HAP-1 (cell line): ENCODE data around the gene AK5.
A peak's percentile ranks its signal among the peaks of the same experiment; 100 is the strongest.

Experiments used
- DNase-seq, 2 experiments: peaks; one replicate each; pipeline ENCODE4 v3.0.0-alpha.2; 2016 to 2020; ENCODE audit warnings: low spot score in 2 of 2
- H3K27me3 ChIP-seq: fragments of 250-450 bp; sonication (Bioruptor Pico); 2 replicates; pipeline ENCODE4 v1.5.1; 2020; ENCODE audit warnings: low read depth, mild to moderate bottlenecking, moderate library complexity
- H3K36me3 ChIP-seq: fragments of 250-450 bp; sonication (Bioruptor Pico); replicated peaks from 2 replicates; pipeline ENCODE4 v1.5.1; 2020; ENCODE audit warnings: mild to moderate bottlenecking
- H3K4me1 ChIP-seq: fragments of 250-450 bp; sonication (Bioruptor Pico); 2 replicates; pipeline ENCODE4 v1.5.1; 2020; ENCODE audit warnings: mild to moderate bottlenecking
- H3K4me3 ChIP-seq: fragments of 250-450 bp; sonication (Bioruptor Pico); 2 replicates; pipeline ENCODE4 v1.5.1; 2020; ENCODE audit warnings: mild to moderate bottlenecking, moderate library complexity
- H3K9me3 ChIP-seq: fragments of 250-450 bp; sonication (Bioruptor Pico); 2 replicates; pipeline ENCODE4 v1.5.1; 2020; ENCODE audit warnings: mild to moderate bottlenecking, moderate library complexity
- in situ Hi-C: fragments of 300-500 bp; cut with MboI; formaldehyde crosslinking; loops from 3 replicates; pipeline ENCODE4 v1.14.3; 2020; ENCODE audit warnings: low sequenced_read_pairs, inconsistent platforms, mixed read lengths

Gene AK5, protein sequence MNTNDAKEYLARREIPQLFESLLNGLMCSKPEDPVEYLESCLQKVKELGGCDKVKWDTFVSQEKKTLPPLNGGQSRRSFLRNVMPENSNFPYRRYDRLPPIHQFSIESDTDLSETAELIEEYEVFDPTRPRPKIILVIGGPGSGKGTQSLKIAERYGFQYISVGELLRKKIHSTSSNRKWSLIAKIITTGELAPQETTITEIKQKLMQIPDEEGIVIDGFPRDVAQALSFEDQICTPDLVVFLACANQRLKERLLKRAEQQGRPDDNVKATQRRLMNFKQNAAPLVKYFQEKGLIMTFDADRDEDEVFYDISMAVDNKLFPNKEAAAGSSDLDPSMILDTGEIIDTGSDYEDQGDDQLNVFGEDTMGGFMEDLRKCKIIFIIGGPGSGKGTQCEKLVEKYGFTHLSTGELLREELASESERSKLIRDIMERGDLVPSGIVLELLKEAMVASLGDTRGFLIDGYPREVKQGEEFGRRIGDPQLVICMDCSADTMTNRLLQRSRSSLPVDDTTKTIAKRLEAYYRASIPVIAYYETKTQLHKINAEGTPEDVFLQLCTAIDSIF

DNA sequence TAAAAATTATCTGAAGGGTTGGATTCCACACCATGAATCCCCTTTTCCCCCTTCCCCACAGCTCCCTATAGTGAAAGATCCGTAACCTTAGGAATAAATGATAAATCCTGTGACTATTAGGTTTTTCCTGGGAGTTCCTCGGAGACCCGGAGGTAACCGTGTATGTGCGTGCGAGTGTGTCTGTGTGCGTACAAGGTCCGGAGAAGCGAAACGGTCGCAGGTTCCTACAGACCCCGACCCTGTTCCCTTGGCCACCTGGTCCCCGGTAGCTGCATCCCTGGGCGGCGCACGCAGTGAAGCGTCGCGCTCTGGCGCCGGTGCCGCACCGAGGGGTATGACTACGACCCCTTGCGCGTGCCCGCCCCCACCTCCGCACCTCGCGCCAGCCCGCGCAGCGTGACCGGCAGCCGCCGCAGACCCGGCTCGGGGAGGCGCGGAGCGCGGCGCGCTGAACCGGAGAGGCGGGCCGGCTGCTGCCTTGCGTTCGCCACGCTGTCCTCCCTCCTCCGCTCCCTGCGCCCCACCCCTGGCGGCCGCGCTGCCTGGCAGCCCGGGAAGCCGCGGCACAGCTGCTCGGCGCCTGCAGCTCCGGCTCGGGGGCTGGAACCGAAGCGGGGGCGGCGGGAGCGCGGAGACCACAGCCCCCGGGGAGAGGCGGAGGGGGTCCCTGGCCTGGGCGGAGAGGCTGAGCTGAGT is at the start of gene AK5:
Gene AK5 (plus strand): TSS at position 529 of the 696 bp plus-strand sequence. CDS start 295 bp downstream, outside the sequence.
- DNase-seq: peak in 1 of 2 experiments; percentile 36
- H3K27me3 ChIP-seq: peaks cover 62% of the 10 kb centered on the region
- H3K9me3 ChIP-seq: no peaks in the 10 kb centered on the region
- peaks cover 4% of the 10 kb centered on the region; the same call in 1 of the 2 replicates for H3K4me1 ChIP-seq
- in situ Hi-C loops: no loop called here
- no peaks in the 10 kb centered on the region for H3K36me3 ChIP-seq
- H3K4me3 ChIP-seq: peak within 1 kb of the TSS; percentile 21

DNA sequence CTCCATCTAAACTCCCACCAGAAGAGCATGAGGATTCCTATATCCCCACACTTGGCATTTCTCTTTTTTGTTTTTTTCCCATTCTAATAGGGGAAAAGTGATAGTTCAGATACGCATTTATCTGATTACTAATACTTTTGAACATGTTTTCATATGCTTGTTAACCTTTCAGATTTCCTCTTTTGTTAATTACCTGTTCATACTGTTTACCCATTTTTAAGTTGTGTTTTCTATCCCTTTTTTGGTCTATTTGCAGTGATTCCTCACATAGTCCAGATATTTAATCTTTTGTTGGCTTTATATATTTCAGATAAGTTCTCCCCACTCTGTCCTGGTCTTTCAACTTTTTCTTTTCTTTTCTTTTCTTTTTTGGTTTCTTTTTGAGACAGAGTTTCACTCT is 49.0 kb upstream of the AK5 start:
- no peaks in the 10 kb centered on the region for H3K9me3 ChIP-seq
- no peak for DNase-seq
- no peak overlapping the region for H3K4me3 ChIP-seq
- no peaks in the 10 kb centered on the region for H3K36me3 ChIP-seq
- in situ Hi-C loops: no loop called here
- peaks cover 31% of the 10 kb centered on the region for H3K27me3 ChIP-seq
- H3K4me1 ChIP-seq: peaks cover 13% of the 10 kb centered on the region

DNA sequence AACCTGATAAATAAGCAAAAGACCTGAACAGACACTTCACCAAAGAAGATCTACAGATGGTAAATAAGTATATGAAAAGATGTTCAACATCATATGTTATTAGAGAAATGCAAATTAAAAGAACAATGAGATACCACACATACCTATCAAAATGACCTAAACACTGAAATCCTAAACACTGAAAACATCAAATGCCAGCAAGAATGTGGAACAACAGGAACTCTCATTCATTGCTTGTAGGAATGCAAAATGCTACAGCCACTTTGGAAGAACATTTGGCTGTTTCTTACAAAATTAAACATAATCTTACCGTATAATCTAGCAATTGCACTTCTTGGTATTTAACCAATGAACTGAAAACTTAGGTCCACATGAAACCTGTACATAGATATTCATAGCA is 47.7 kb upstream of the AK5 start:
- H3K9me3 ChIP-seq: no peaks in the 10 kb centered on the region
- H3K4me3 ChIP-seq: no peak overlapping the region
- DNase-seq: no peak
- peaks cover 39% of the 10 kb centered on the region for H3K27me3 ChIP-seq
- in situ Hi-C loops: no loop called here
- no peaks in the 10 kb centered on the region for H3K36me3 ChIP-seq
- H3K4me1 ChIP-seq: peaks cover 3% of the 10 kb centered on the region

GRCh38 chr1:77234943-77235342 is 46.9 kb upstream of the AK5 start:
- Histone ChIP-seq H3K36me3 (no peaks in the 10 kb centered on the region), H3K27me3 (peaks cover 35% of the 10 kb centered on the region), H3K4me3 (no peak overlapping the region), H3K9me3 (no peaks in the 10 kb centered on the region), H3K4me1 (no peaks in the 10 kb centered on the region)
- in situ Hi-C loops: no loop called here
- DNase-seq: no peak

DNA sequence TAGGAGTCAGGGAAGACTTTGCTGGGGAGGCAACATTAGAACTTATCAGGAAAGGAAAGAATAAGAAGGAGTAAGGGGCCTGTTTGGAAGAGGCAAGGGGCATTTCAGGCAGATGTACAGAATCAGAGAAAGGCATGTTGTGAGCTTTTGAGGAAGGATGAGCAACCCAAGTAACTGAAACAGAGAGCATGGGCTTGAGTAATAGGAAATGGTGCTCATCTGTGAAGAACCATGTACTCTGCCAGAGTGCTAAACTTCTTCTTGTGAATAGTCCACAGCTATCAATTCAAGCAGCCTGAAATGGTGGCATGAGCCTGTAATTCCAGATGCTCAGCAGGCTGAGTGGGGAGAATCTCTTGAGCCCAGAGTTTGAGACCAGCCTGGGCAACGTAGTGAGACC is 43.4 kb upstream of the AK5 start:
- in situ Hi-C loops: no loop called here
- no peak for DNase-seq
- H3K9me3 ChIP-seq: no peaks in the 10 kb centered on the region

GRCh38 chr1:77239311-77239710 is 42.5 kb upstream of the AK5 start:
- in situ Hi-C loops: no loop called here
- H3K36me3 ChIP-seq: no peaks in the 10 kb centered on the region
- DNase-seq: no peak
- H3K4me1 ChIP-seq: no peaks in the 10 kb centered on the region
- H3K4me3 ChIP-seq: no peak overlapping the region
- H3K9me3 ChIP-seq: no peaks in the 10 kb centered on the region
- H3K27me3 ChIP-seq: peaks cover 26% of the 10 kb centered on the region

More for the DNA sequence above, 43.4 kb upstream of the AK5 start:
- Histone ChIP-seq H3K27me3 (peaks cover 26% of the 10 kb centered on the region), H3K36me3 (no peaks in the 10 kb centered on the region), H3K4me3 (no peak overlapping the region), H3K4me1 (no peaks in the 10 kb centered on the region)

DNA sequence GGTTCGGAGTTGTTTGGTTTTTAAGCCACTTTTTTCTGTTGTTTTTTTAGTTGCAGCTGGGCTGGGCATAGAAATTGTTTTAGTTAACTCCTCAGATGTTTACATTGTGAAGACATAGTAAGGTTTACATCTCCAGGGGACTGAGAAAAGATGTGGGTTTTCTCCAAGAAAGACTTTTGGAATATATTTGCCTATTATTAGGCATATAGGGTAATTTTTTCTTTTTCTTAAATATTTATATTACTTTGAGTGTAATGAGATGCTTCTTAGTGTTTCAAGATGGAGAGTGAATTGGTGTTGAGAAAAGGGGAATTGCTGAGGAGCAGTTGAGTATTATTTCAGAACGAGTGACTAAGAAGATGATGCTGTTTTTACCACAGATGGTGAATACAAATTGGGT is 36.0 kb upstream of the AK5 start:
- Histone ChIP-seq H3K36me3 (no peaks in the 10 kb centered on the region), H3K4me3 (no peak overlapping the region), H3K4me1 (no peaks in the 10 kb centered on the region), H3K9me3 (no peaks in the 10 kb centered on the region), H3K27me3 (no peaks in the 10 kb centered on the region)
- DNase-seq: no peak
- in situ Hi-C loops: no loop called here

- DNase-seq: no peak
- Histone ChIP-seq H3K4me3 (no peak overlapping the region), H3K9me3 (no peaks in the 10 kb centered on the region), H3K36me3 (no peaks in the 10 kb centered on the region), H3K4me1 (no peaks in the 10 kb centered on the region), H3K27me3 (no peaks in the 10 kb centered on the region)
- in situ Hi-C loops: no loop called here
These were observed 31.7 kb upstream of the AK5 start for GRCh38 chr1:77250126-77250525.

DNA sequence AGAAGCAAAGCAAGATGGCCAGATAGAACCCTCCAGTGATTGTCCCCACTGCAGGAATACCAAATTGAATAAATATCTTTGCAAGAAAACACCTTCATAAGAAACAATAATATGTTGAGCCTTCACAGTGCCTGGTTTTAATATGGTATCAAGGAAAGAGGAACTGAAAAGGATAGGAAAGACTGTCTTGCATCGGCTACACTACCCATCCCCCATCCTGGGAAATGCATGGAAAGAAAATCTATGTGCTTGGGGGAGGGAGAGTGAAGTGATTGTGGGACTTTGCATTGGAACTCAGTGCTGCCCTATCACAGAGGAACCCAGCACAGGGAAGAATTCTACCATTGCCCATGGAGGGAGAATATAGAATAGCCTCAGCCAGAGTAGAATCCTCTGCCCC is 28.6 kb upstream of the AK5 start:
- Histone ChIP-seq H3K9me3 (no peaks in the 10 kb centered on the region), H3K4me3 (no peak overlapping the region), H3K4me1 (no peaks in the 10 kb centered on the region), H3K36me3 (no peaks in the 10 kb centered on the region), H3K27me3 (no peaks in the 10 kb centered on the region)
- in situ Hi-C loops: no loop called here
- DNase-seq: no peak

DNA sequence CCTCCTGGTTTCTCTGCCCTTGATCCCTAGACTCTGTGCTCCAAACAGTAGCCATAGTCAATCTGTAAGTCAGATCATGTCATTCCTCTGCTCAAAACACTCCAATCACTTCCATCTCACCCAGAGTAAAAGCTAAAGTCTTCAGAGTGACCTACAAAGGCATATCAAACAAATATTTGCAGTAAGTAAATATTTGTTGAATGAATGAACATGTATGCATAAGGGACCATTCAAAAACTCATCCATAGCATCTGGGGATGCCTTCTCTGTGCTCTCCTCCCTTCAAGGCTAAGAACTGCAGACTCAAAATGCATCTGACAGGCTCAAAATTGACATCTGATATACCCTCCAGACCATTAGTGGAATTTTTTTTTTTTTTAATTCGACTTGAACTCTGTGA is 18.1 kb upstream of the AK5 start:
- H3K4me3 ChIP-seq: no peak overlapping the region
- no peaks in the 10 kb centered on the region for H3K9me3 ChIP-seq
- no peaks in the 10 kb centered on the region for H3K36me3 ChIP-seq
- no peaks in the 10 kb centered on the region; the same call in 1 of the 2 replicates for H3K27me3 ChIP-seq
- in situ Hi-C loops: no loop called here
- no peak for DNase-seq
- no peaks in the 10 kb centered on the region for H3K4me1 ChIP-seq

- Histone ChIP-seq H3K4me3 (no peak overlapping the region), H3K4me1 (no peaks in the 10 kb centered on the region), H3K27me3 (no peaks in the 10 kb centered on the region; the same call in 1 of the 2 replicates), H3K9me3 (no peaks in the 10 kb centered on the region), H3K36me3 (no peaks in the 10 kb centered on the region)
- no peak for DNase-seq
- in situ Hi-C loops: no loop called here
These were observed 16.6 kb upstream of the AK5 start for GRCh38 chr1:77265180-77265579.

- Histone ChIP-seq H3K27me3 (no peaks in the 10 kb centered on the region; the same call in 1 of the 2 replicates), H3K4me3 (no peak overlapping the region), H3K9me3 (no peaks in the 10 kb centered on the region), H3K36me3 (no peaks in the 10 kb centered on the region), H3K4me1 (no peaks in the 10 kb centered on the region)
- DNase-seq: no peak
- in situ Hi-C loops: no loop called here
These were observed 14.8 kb upstream of the AK5 start for GRCh38 chr1:77267035-77267434.

DNA sequence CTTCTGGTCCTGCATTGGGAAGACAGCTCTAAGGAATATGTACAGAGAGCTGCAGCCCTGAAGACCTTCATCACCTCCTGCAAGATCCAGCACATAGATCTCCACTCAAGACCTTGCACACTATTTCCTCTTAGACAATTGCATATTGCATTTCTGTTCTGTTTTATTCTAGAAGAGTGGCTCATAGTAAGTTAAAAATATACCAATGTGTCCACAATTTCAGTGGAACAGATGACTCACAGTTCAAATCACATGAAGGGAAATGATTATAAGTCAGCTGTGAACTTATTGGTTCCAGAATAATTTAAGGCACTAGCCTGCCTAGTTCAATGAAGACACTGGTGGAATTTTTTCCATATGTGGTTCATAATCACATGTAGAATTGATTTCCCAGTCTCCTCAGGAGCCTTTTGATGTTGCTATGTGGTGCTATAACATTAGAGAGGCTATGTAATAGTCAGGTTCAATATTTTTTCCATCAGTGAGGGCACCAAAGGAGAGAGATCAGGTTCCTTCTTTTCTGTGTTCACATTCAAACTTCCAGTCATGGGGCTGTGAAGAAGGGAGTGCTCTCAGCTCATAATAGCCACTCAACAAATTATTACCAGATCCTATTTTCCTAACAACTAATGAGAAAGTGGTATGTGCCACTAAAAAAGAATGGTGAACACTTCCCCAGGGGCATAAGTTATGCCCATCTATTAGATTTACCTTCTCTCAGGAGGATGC is 9.8 kb upstream of the AK5 start:
- DNase-seq: no peak
- no peaks in the 10 kb centered on the region for H3K4me1 ChIP-seq
- in situ Hi-C loops: no loop called here

More for the DNA sequence above, 9.8 kb upstream of the AK5 start:
- Histone ChIP-seq H3K36me3 (no peaks in the 10 kb centered on the region), H3K27me3 (peaks cover 8% of the 10 kb centered on the region), H3K4me3 (no peak overlapping the region), H3K9me3 (no peaks in the 10 kb centered on the region)
